Measurements from ENCODE around the gene CELSR1.

Gene CELSR1

DNA sequence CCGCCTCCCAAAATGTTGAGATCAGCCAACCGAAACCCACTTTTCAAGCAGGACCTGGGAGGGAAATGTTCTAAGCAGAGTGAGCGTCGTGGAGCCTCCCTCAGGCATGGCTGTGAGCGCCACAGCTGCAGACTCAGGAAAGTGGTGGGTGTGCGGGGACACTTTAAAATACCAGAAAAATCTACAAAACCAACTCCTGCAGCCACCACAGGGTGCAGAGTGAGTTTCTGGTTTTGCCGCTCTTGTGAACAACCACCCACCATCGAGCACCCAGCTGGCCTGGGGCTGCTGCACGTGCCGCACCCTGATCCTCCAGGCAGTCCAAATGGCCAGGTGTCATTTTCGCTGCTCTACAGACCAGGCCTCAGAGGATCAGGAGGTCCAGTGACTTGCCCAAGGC, 46.9 kb downstream of the CELSR1 start:
- peaks cover 3% of the 10 kb centered on the region for H3K4me1 ChIP-seq (ENCODE audit: control insufficient read depth, insufficient read depth, low read length)
- H3K36me3 ChIP-seq (ENCODE audit: control insufficient read depth, insufficient read depth, low read length) = no peaks in the 10 kb centered on the region
- no peak overlapping the region; the same call in 1 of the 2 replicates for H3K4me3 ChIP-seq (ENCODE audit: low read length)
- no peak overlapping the region for H3K27ac ChIP-seq (ENCODE audit: low read length)
- no peak for DNase-seq (ENCODE audit: low read depth, low spot score)
- H3K9me3 ChIP-seq (ENCODE audit: control insufficient read depth, insufficient read depth, low read length) = no peaks in the 10 kb centered on the region
- no peaks in the 10 kb centered on the region for H3K27me3 ChIP-seq (ENCODE audit: control insufficient read depth, insufficient read depth, low read length)
- no CpG with 5 or more reads among the region's 11 CpGs for WGBS (ENCODE audit: insufficient coverage, insufficient read length)

DNA sequence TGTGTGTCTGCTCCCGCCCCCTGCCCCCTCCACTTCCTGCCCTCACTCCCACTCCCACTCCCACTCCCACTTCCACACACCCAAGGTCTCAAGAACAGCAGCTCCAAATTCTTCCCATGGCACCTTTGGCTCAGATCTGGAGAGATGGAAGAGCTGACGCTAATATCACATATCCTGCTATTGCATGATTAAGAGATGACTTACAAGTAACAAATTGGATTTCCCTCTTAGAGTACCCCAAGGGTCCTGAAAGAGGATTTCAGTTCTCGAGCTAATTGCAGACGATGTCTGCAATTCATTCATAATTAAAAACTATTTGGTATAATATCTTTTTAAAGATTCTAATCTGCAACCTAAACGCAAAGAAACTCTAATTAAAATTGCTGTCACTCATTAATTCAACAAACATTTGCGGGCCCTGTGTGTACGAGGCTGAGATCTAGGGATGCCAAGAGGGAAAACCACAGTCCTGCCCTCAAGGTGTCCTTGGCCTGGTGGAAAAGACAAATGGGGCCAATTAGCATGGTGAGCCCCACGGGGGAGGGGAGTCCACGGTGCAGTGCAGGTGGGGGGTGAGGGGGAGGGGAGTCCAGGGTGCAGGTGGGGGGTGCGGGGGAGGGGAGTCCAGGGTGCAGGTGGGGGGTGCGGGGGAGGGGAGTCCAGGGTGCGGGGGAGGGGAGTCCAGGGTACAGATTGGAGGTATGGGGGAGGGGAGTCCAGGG, 50.3 kb downstream of the CELSR1 start:
- Histone ChIP-seq H3K36me3 (ENCODE audit: control insufficient read depth, insufficient read depth, low read length) (no peaks in the 10 kb centered on the region), H3K4me3 (ENCODE audit: low read length) (no peak overlapping the region), H3K4me1 (ENCODE audit: control insufficient read depth, insufficient read depth, low read length) (peaks cover 10% of the 10 kb centered on the region), H3K9me3 (ENCODE audit: control insufficient read depth, insufficient read depth, low read length) (no peaks in the 10 kb centered on the region), H3K27ac (ENCODE audit: low read length) (no peak overlapping the region), H3K27me3 (ENCODE audit: control insufficient read depth, insufficient read depth, low read length) (no peaks in the 10 kb centered on the region)
- WGBS (ENCODE audit: insufficient coverage, insufficient read length) = no CpG with 5 or more reads among the region's 12 CpGs
- no peak for DNase-seq (ENCODE audit: low read depth, low spot score)

DNA sequence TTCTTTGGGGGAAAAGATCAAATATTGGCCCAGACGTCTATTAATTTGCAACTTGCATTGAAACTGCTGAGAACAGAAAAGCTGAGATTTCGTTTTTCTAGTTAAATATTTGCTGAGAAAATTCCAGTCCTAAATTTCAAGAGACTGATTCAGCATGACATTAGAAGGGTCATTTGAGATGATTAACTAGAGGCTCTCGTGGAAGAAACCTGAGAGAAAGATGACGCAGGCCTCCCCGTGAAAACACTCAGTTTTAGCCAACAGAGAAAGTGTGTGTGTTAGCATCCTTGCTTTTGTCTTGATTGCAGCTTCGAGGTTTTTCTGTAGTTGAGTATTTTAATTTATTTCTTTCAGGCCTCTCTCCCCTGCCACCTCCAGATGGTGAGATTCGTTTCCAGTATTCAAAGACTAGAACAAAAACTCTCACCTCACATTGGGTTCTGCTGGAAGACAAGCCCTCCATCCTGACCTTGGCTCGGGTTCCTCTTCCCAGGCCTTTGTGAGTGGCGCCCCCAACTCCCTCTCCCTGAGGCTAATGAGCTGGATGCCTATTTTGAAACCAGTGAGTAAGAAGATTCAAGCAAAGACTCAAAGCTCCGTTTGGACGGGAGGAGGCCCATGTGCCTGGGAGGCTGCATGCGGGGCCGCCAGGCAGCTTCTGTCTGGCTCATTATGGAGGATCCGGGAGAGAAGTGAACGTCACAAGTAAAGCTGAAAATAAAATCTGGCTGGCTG, 52.4 kb downstream of the CELSR1 start:
- peaks cover 10% of the 10 kb centered on the region for H3K4me1 ChIP-seq (ENCODE audit: control insufficient read depth, insufficient read depth, low read length)
- no peaks in the 10 kb centered on the region for H3K36me3 ChIP-seq (ENCODE audit: control insufficient read depth, insufficient read depth, low read length)
- no peak for DNase-seq (ENCODE audit: low read depth, low spot score)
- no peaks in the 10 kb centered on the region for H3K9me3 ChIP-seq (ENCODE audit: control insufficient read depth, insufficient read depth, low read length)
- H3K27ac ChIP-seq (ENCODE audit: low read length) = no peak overlapping the region
- no peaks in the 10 kb centered on the region for H3K27me3 ChIP-seq (ENCODE audit: control insufficient read depth, insufficient read depth, low read length)
- no CpG with 5 or more reads among the region's 15 CpGs for WGBS (ENCODE audit: insufficient coverage, insufficient read length)
- no peak overlapping the region for H3K4me3 ChIP-seq (ENCODE audit: low read length)

DNA sequence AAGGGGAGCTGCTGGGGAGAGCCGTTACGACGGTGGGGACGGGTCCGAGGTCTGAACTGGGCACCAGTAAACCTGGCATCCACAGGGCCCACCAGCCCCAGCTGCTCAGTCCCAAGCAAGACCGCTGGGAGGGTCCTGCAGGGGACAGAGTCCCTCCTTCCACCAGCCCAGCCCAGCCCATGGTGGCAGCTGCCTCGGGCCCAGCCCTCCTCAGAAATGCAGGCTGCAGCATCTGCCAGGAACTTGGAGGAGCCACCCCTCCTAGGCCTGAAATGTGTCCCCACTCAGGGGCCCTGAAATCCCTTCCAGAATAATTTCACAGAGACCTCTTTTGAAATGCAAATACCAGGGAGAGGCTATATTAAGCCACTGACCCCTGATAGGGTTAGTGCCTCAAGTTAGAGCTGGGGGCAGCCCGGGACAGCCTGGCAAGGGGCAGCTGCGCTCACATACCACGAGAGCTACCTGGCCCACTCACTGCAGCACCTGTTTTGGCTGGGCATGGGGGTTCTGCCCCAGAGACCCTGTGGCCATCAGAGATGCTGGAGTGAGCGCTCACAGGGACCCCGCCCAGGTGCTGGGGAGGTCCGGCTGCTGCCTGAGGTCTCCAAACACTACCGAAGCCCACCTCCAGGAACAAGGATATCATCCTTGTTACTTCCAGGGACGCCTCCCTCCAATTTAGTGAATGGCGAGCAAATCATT, 53.1 kb downstream of the CELSR1 start:
- no peak for DNase-seq (ENCODE audit: low read depth, low spot score)
- Histone ChIP-seq H3K36me3 (ENCODE audit: control insufficient read depth, insufficient read depth, low read length) (no peaks in the 10 kb centered on the region), H3K9me3 (ENCODE audit: control insufficient read depth, insufficient read depth, low read length) (no peaks in the 10 kb centered on the region), H3K27me3 (ENCODE audit: control insufficient read depth, insufficient read depth, low read length) (no peaks in the 10 kb centered on the region), H3K4me3 (ENCODE audit: low read length) (no peak overlapping the region), H3K4me1 (ENCODE audit: control insufficient read depth, insufficient read depth, low read length) (peaks cover 10% of the 10 kb centered on the region), H3K27ac (ENCODE audit: low read length) (no peak overlapping the region)
- no CpG with 5 or more reads among the region's 16 CpGs for WGBS (ENCODE audit: insufficient coverage, insufficient read length)

DNA sequence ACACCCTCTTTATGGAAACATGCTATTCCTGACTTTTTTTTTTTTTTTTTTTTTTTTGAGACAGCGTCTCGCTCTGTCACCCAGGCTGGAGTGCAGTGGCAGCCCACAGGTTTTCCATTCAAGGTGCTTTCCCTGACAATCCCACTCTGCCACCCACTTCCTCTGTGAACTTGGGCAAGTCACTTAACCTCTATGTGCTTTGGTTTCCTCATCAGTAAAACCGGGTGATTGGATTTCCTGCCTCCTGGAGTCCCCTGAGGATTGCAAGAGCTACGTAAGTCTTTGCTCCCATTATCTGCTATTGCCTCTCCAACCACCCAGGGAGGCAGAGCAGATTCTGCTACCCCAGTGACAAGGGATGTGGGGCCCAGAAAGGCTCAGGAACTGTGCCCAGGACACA, 54.1 kb downstream of the CELSR1 start:
- Histone ChIP-seq H3K4me1 (ENCODE audit: control insufficient read depth, insufficient read depth, low read length) (peaks cover 10% of the 10 kb centered on the region), H3K27me3 (ENCODE audit: control insufficient read depth, insufficient read depth, low read length) (no peaks in the 10 kb centered on the region), H3K9me3 (ENCODE audit: control insufficient read depth, insufficient read depth, low read length) (no peaks in the 10 kb centered on the region), H3K27ac (ENCODE audit: low read length) (no peak overlapping the region), H3K36me3 (ENCODE audit: control insufficient read depth, insufficient read depth, low read length) (no peaks in the 10 kb centered on the region), H3K4me3 (ENCODE audit: low read length) (no peak overlapping the region)
- WGBS (ENCODE audit: insufficient coverage, insufficient read length) = no CpG with 5 or more reads among the region's 4 CpGs
- no peak for DNase-seq (ENCODE audit: low read depth, low spot score)

DNA sequence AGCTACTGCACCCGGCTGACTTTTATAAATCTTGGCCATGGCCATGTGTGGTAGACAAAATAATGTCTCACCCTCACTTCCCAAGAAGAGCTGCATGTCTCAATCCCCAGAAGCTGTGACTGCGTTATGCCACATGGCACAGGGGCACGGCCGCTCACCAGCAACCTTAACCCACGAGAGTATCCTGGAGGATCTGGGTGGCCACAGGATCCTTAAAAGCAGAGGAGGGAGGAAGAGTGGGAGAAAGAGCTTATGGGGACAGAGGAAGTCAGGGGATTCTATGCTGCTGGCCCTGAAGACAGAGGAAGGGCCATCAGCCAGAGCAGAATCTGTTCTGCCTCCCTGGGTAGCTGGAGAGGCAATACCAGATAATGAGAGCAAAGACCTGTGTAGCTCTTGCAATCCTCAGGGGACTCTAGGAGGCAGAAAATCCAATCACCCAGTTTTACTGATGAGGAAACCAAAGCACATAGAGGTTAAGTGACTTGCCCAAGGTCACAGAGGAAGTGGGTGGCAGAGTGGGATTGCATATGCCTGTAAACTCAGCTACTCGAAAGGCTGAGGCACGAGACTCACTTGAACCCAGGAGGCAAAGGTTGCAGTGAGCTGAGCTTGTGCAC, 55.3 kb downstream of the CELSR1 start:
- DNase-seq (ENCODE audit: low read depth, low spot score) = no peak
- WGBS (ENCODE audit: insufficient coverage, insufficient read length) = no CpG with 5 or more reads among the region's 7 CpGs
- Histone ChIP-seq H3K9me3 (ENCODE audit: control insufficient read depth, insufficient read depth, low read length) (no peaks in the 10 kb centered on the region), H3K36me3 (ENCODE audit: control insufficient read depth, insufficient read depth, low read length) (no peaks in the 10 kb centered on the region), H3K27ac (ENCODE audit: low read length) (no peak overlapping the region), H3K4me1 (ENCODE audit: control insufficient read depth, insufficient read depth, low read length) (peaks cover 9% of the 10 kb centered on the region), H3K27me3 (ENCODE audit: control insufficient read depth, insufficient read depth, low read length) (no peaks in the 10 kb centered on the region), H3K4me3 (ENCODE audit: low read length) (no peak overlapping the region)

DNA sequence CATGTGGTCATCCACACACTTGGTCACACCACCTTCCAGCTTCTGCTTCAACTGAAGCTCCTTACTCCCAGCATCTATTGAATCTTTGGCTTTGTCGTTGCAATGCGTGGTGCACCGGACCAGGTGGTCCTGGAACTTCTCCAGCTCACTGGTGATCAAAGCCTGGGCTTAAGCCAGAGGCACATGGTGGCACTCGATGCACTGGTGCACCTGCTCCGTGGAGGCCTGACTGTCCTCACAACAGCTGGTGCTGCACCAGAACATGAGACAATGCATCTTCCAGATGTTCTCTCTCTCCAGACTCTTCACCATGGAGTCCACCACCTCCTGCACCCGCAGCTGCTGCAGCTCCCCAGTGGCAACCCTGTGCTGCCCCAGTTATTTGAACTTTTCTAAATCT, 56.0 kb downstream of the CELSR1 start:
- Histone ChIP-seq H3K4me1 (ENCODE audit: control insufficient read depth, insufficient read depth, low read length) (peaks cover 9% of the 10 kb centered on the region), H3K27me3 (ENCODE audit: control insufficient read depth, insufficient read depth, low read length) (no peaks in the 10 kb centered on the region), H3K36me3 (ENCODE audit: control insufficient read depth, insufficient read depth, low read length) (no peaks in the 10 kb centered on the region), H3K9me3 (ENCODE audit: control insufficient read depth, insufficient read depth, low read length) (no peaks in the 10 kb centered on the region), H3K4me3 (ENCODE audit: low read length) (no peak overlapping the region), H3K27ac (ENCODE audit: low read length) (no peak overlapping the region)
- no peak for DNase-seq (ENCODE audit: low read depth, low spot score)
- WGBS (ENCODE audit: insufficient coverage, insufficient read length) = no CpG with 5 or more reads among the region's 6 CpGs

DNA sequence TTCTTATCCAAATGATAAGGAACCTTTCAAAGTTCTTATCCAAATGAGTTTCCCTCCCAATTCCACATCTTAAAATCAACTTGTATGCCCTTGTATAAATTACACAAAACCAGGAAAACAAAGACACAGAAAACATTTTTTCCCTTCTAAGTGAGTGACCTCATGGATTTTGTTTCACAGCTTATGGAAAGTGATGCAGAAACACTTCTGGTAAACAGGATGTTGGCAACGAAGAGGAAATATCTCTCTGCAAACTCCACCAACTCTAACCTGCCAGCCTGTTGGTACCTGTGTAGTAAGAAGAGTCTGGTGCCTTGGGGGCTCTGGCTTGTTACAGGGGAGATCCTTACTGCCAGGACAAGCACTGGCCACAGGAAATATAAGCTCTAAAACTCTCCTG, 57.0 kb downstream of the CELSR1 start:
- Histone ChIP-seq H3K27me3 (ENCODE audit: control insufficient read depth, insufficient read depth, low read length) (no peaks in the 10 kb centered on the region), H3K4me1 (ENCODE audit: control insufficient read depth, insufficient read depth, low read length) (peaks cover 6% of the 10 kb centered on the region), H3K4me3 (ENCODE audit: low read length) (no peak overlapping the region), H3K27ac (ENCODE audit: low read length) (no peak overlapping the region), H3K9me3 (ENCODE audit: control insufficient read depth, insufficient read depth, low read length) (no peaks in the 10 kb centered on the region), H3K36me3 (ENCODE audit: control insufficient read depth, insufficient read depth, low read length) (no peaks in the 10 kb centered on the region)
- WGBS (ENCODE audit: insufficient coverage, insufficient read length) = no CpG with 5 or more reads among the region's 1 CpG
- DNase-seq (ENCODE audit: low read depth, low spot score) = no peak

DNA sequence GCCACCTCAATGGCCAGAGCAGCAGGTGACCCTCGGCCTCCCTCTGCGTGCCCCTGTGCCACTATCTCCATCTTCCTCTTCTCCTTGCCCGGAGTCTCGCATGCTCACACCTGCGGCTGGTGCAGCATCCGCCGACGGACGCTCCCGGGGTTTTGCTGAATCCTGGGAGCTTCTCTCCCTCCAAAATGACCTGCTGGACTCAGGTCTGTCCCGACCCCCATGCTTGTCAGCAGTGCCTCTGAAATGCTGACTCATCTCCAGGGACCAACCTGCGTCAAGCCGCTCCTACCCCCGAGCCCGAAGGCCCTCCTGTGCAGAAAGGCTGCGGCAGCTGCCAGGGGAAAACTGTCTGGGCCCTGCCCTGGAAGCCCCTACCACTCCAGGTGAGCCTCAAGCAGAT, 58.4 kb downstream of the CELSR1 start:
- Histone ChIP-seq H3K36me3 (ENCODE audit: control insufficient read depth, insufficient read depth, low read length) (no peaks in the 10 kb centered on the region), H3K27me3 (ENCODE audit: control insufficient read depth, insufficient read depth, low read length) (no peaks in the 10 kb centered on the region), H3K27ac (ENCODE audit: low read length) (no peak overlapping the region), H3K4me3 (ENCODE audit: low read length) (no peak overlapping the region), H3K4me1 (ENCODE audit: control insufficient read depth, insufficient read depth, low read length) (0 out of 2 replicates have a peak, but pooled peaks cover under 1% of the 10 kb centered on the region), H3K9me3 (ENCODE audit: control insufficient read depth, insufficient read depth, low read length) (no peaks in the 10 kb centered on the region)
- DNase-seq (ENCODE audit: low read depth, low spot score) = no peak
- no CpG with 5 or more reads among the region's 16 CpGs for WGBS (ENCODE audit: insufficient coverage, insufficient read length)

DNA sequence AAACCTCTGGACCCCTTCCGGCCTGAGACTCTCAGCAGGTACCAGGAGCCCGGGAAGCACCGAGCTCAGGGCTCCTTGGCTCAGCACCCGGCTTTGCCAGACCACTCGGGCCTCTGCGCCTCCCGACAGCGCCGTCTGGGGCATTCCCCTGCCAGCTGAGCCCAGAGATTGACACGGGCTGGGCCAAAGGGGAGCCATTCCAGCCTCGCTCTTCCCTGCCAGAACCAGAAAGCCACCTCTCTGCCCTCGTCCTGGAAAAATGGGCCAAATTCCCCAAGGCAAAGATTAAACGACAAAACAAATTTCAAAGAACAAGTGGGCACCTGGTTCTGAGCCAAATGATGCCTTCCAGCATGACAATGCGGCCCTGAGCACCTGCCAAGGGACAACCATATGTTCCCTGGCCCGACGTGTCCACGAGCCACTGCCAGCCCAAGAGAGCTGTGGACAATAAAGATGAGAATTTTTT, 59.3 kb downstream of the CELSR1 start:
- Histone ChIP-seq H3K4me3 (ENCODE audit: low read length) (no peak overlapping the region), H3K4me1 (ENCODE audit: control insufficient read depth, insufficient read depth, low read length) (no peaks in the 10 kb centered on the region), H3K27ac (ENCODE audit: low read length) (no peak overlapping the region), H3K9me3 (ENCODE audit: control insufficient read depth, insufficient read depth, low read length) (no peaks in the 10 kb centered on the region), H3K27me3 (ENCODE audit: control insufficient read depth, insufficient read depth, low read length) (no peaks in the 10 kb centered on the region), H3K36me3 (ENCODE audit: control insufficient read depth, insufficient read depth, low read length) (no peaks in the 10 kb centered on the region)
- no CpG with 5 or more reads among the region's 17 CpGs for WGBS (ENCODE audit: insufficient coverage, insufficient read length)
- no peak for DNase-seq (ENCODE audit: low read depth, low spot score)
